ENCODE results near the gene DACT2. TPM values are rescaled to one million over a fixed set of nuclear protein-coding genes. Genes with fewer than 3 reads are reported as not detected.

The DACT2 gene, protein sequence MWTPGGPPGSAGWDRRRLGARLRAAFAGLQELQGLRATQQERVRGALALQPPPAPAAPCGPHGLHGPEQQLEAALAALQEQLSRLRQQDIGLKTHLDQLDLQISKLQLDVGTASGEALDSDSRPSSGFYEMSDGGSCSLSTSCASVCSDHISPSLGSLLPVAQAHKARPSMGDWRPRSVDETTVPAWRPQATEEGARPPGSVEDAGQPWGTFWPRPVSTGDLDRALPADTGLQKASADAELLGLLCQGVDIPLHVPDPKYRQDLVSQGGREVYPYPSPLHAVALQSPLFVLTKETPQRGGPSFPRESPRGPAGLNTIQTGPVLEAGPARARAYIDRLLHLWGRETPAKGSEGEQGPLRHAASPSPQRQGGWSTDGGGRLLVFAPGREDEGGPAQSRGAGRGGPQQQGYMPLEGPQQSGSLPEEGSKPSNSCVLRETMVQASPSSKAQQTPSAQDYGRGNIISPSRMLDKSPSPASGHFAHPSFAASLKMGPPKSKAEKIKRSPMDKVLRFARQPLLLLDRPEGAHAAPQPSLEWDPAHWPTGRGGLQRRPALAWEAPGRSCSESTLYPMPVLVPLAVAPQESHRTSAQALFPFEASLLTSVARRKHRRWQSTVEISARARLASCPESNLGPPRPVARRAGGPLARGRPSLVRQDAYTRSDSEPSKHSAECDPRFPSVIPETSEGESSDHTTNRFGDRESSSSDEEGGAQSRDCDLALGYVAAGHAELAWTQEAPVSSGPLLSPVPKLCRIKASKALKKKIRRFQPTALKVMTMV
- total RNA-seq (2021) = 3.4 to 4.9 TPM (median 3.8 TPM) in 3 replicates
- Bru-seq, nascent RNA = percentile 43 among the genes with signal in this experiment
- long read RNA-seq, experiment 1, transcript DACT2-201 (4 exons, 2,942 nt) = major isoform, 22 of 27 reads
- long read RNA-seq, experiment 1, partial matches to known transcripts = 2 of 27 reads
- long read RNA-seq, experiment 1, other reads (novel, unspliced or antisense) = 3 of 27 reads
- long read RNA-seq, experiment 2, partial matches to known transcripts = 0 of 8 reads
- long read RNA-seq, experiment 2, other reads (novel, unspliced or antisense) = 6 of 8 reads
- long read RNA-seq, experiment 3 = 0 reads

DNA sequence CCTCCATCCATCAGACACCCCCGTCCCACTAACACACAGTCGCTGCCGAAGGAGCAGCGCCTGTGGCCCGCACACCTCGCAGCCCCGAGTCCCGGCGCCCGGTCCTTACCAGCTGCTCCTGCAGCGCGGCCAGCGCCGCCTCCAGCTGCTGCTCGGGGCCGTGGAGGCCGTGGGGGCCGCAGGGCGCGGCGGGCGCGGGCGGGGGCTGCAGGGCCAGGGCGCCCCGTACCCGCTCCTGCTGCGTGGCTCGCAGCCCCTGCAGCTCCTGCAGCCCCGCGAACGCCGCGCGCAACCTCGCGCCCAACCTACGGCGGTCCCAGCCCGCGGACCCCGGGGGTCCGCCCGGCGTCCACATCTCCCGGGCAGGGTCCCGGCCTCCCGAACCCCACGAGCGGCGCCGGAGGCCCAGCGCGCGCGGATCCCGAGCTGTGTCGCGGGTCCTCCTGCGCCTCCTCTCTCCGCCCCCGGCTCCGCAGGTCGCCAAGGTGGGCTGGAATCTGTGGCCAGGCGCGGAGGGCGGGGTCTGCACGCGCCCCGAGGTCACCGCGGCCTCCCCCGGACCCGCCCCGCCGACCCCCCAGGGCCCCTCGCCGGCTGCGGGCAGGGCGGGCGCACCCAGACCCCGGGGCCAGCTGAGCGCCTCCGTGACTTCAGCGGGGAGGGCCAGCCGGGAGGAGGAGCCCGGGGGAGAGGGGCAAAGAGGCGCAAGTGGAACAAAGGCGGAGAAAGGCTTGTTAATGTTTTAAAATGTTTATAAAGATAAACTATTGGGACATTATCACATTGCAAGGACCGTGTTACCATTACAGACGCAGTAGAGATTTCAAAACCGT, at the start of gene DACT2:
Gene DACT2, minus strand, starts transcription at position 499 of the 833 bp plus-strand sequence. Its CDS starts 144 bp downstream, at position 355.
- peaks cover 39% of the 10 kb centered on the region for H3K27me3 Mint-ChIP-seq (ENCODE audit: low read depth)
- peak; percentile 68 for ATAC-seq
- H3K36me3 Mint-ChIP-seq = peaks cover 9% of the 10 kb centered on the region; the same call in 1 of the 2 replicates
- peaks cover 10% of the 10 kb centered on the region for H3K9me3 Mint-ChIP-seq
- DNase-seq (ENCODE audit: low spot score) = no peak
- no peak within 1 kb of the TSS for H3K27ac Mint-ChIP-seq
- H3K4me1 Mint-ChIP-seq = peaks cover 25% of the 10 kb centered on the region
- POLR2A ChIA-PET = interaction anchor here (1.1 kb wide), 1 partner anchor 18 kb away, joined by 4 read pairs; no protein-coding TSS in a partner anchor
- TF ChIP-seq, protein P1, sequence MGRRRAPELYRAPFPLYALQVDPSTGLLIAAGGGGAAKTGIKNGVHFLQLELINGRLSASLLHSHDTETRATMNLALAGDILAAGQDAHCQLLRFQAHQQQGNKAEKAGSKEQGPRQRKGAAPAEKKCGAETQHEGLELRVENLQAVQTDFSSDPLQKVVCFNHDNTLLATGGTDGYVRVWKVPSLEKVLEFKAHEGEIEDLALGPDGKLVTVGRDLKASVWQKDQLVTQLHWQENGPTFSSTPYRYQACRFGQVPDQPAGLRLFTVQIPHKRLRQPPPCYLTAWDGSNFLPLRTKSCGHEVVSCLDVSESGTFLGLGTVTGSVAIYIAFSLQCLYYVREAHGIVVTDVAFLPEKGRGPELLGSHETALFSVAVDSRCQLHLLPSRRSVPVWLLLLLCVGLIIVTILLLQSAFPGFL (CRISPR knock-in tag; IDR thresholded peaks at IDR 0.05; ENCODE audit: borderline replicate concordance) = no peak
- TF ChIP-seq TEAD4 (CRISPR knock-in tag; IDR thresholded peaks at IDR 0.05) (no peak), TEAD1 (CRISPR knock-in tag; IDR thresholded peaks at IDR 0.05) (no peak)
- TF ChIP-seq, protein P2, sequence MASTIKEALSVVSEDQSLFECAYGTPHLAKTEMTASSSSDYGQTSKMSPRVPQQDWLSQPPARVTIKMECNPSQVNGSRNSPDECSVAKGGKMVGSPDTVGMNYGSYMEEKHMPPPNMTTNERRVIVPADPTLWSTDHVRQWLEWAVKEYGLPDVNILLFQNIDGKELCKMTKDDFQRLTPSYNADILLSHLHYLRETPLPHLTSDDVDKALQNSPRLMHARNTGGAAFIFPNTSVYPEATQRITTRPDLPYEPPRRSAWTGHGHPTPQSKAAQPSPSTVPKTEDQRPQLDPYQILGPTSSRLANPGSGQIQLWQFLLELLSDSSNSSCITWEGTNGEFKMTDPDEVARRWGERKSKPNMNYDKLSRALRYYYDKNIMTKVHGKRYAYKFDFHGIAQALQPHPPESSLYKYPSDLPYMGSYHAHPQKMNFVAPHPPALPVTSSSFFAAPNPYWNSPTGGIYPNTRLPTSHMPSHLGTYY (CRISPR knock-in tag; IDR thresholded peaks at IDR 0.05) = no peak
- TF ChIP-seq, protein P3, sequence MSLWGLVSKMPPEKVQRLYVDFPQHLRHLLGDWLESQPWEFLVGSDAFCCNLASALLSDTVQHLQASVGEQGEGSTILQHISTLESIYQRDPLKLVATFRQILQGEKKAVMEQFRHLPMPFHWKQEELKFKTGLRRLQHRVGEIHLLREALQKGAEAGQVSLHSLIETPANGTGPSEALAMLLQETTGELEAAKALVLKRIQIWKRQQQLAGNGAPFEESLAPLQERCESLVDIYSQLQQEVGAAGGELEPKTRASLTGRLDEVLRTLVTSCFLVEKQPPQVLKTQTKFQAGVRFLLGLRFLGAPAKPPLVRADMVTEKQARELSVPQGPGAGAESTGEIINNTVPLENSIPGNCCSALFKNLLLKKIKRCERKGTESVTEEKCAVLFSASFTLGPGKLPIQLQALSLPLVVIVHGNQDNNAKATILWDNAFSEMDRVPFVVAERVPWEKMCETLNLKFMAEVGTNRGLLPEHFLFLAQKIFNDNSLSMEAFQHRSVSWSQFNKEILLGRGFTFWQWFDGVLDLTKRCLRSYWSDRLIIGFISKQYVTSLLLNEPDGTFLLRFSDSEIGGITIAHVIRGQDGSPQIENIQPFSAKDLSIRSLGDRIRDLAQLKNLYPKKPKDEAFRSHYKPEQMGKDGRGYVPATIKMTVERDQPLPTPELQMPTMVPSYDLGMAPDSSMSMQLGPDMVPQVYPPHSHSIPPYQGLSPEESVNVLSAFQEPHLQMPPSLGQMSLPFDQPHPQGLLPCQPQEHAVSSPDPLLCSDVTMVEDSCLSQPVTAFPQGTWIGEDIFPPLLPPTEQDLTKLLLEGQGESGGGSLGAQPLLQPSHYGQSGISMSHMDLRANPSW (CRISPR knock-in tag; conservative IDR thresholded peaks at IDR 0.05; ENCODE audit: low read depth) = no peak
- TF ChIP-seq, protein P4, sequence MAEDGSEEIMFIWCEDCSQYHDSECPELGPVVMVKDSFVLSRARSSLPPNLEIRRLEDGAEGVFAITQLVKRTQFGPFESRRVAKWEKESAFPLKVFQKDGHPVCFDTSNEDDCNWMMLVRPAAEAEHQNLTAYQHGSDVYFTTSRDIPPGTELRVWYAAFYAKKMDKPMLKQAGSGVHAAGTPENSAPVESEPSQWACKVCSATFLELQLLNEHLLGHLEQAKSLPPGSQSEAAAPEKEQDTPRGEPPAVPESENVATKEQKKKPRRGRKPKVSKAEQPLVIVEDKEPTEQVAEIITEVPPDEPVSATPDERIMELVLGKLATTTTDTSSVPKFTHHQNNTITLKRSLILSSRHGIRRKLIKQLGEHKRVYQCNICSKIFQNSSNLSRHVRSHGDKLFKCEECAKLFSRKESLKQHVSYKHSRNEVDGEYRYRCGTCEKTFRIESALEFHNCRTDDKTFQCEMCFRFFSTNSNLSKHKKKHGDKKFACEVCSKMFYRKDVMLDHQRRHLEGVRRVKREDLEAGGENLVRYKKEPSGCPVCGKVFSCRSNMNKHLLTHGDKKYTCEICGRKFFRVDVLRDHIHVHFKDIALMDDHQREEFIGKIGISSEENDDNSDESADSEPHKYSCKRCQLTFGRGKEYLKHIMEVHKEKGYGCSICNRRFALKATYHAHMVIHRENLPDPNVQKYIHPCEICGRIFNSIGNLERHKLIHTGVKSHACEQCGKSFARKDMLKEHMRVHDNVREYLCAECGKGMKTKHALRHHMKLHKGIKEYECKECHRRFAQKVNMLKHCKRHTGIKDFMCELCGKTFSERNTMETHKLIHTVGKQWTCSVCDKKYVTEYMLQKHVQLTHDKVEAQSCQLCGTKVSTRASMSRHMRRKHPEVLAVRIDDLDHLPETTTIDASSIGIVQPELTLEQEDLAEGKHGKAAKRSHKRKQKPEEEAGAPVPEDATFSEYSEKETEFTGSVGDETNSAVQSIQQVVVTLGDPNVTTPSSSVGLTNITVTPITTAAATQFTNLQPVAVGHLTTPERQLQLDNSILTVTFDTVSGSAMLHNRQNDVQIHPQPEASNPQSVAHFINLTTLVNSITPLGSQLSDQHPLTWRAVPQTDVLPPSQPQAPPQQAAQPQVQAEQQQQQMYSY (CRISPR knock-in tag; IDR thresholded peaks at IDR 0.05) = no peak
- TF ChIP-seq, protein P5, sequence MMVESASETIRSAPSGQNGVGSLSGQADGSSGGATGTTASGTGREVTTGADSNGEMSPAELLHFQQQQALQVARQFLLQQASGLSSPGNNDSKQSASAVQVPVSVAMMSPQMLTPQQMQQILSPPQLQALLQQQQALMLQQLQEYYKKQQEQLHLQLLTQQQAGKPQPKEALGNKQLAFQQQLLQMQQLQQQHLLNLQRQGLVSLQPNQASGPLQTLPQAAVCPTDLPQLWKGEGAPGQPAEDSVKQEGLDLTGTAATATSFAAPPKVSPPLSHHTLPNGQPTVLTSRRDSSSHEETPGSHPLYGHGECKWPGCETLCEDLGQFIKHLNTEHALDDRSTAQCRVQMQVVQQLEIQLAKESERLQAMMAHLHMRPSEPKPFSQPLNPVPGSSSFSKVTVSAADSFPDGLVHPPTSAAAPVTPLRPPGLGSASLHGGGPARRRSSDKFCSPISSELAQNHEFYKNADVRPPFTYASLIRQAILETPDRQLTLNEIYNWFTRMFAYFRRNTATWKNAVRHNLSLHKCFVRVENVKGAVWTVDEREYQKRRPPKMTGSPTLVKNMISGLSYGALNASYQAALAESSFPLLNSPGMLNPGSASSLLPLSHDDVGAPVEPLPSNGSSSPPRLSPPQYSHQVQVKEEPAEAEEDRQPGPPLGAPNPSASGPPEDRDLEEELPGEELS (CRISPR knock-in tag; IDR thresholded peaks at IDR 0.05) = 0 out of 2 replicates have a peak, but pooled peaks have one; percentile 35
- CTCF ChIA-PET = interaction anchor here (1.3 to 2.4 kb wide), 2 partner anchors 13 to 18 kb away, joined by 3 to 11 read pairs; no protein-coding TSS in a partner anchor
- H3K4me3 Mint-ChIP-seq = peak within 1 kb of the TSS; percentile 73
